GM23338 (cell line): ENCODE data around the gene UGT1A3.

Experiments used
- CREB1 ChIP-seq: fragments of 250-450 bp; sonication (Bioruptor Pico); IDR thresholded peaks from 2 replicates; pipeline ENCODE4 v1.5.0; 2020; ENCODE audit warnings: low read depth, mild to moderate bottlenecking, moderate library complexity
- EZH2 ChIP-seq: fragments of 200-600 bp; sonication (generic); IDR thresholded peaks from one replicate; pipeline ENCODE4 v1.8.0; 2017; ENCODE audit warnings: antibody characterized with exemption, mild to moderate bottlenecking, low read depth; ENCODE audit not compliant: unreplicated experiment

- TF ChIP-seq EZH2, result no peak
- TF ChIP-seq CREB1 (CRISPR knock-in tag), result no peak
Measured at GRCh38 chr2:233745073-233745755, 16.4 kb downstream of the UGT1A3 start.
